ENCODE results near the gene AIRE. TPM values are rescaled to one million over a fixed set of nuclear protein-coding genes. Genes with fewer than 3 reads are reported as not detected.
"Not testable (repeated sequence)": the region's sequence is repeated elsewhere in the genome, so short reads cannot be mapped to it uniquely, and the experiment has no call there.

The AIRE gene
- total RNA-seq, 1 donor from 2014 or later = not detected

- no peak for DNase-seq (ENCODE audit: low read depth in 2 of 2)
Measured at GRCh38 chr21:44335266-44336059, 49.8 kb downstream of the AIRE start.

DNA sequence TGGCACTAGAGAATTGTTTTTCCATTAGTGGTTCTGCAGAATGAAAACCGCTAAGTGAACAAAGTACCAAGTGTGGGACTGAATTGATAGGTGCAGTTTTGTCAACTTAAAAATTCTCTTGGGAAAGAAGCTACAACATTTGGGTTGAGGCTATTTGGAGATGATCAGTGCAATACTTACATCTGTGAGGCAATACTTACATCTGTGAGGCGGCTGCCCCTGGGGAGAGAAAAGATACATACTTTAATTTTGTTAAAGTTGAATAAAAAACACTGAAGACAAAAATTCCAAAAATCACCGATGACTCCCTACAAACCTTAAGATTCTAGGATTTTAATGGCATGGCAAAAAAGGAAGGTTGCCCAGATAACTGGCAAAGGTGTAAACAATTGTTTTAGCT is 51.8 kb downstream of the AIRE start:
- no peak for DNase-seq (ENCODE audit: low read depth in 2 of 2)

GRCh38 chr21:44337941-44338895 is 52.5 kb downstream of the AIRE start:
- peak; percentile 57 to 75 for DNase-seq (ENCODE audit: low read depth in 2 of 2)

- DNase-seq (ENCODE audit: low read depth in 2 of 2) = peak; percentile 97 to 98
Measured at GRCh38 chr21:44338971-44339910, 53.6 kb downstream of the AIRE start, which contains the start of gene CFAP410. Gene CFAP410, minus strand, starts transcription at chr21:44339390. Its CDS starts 196 bp downstream, at chr21:44339194.

DNA sequence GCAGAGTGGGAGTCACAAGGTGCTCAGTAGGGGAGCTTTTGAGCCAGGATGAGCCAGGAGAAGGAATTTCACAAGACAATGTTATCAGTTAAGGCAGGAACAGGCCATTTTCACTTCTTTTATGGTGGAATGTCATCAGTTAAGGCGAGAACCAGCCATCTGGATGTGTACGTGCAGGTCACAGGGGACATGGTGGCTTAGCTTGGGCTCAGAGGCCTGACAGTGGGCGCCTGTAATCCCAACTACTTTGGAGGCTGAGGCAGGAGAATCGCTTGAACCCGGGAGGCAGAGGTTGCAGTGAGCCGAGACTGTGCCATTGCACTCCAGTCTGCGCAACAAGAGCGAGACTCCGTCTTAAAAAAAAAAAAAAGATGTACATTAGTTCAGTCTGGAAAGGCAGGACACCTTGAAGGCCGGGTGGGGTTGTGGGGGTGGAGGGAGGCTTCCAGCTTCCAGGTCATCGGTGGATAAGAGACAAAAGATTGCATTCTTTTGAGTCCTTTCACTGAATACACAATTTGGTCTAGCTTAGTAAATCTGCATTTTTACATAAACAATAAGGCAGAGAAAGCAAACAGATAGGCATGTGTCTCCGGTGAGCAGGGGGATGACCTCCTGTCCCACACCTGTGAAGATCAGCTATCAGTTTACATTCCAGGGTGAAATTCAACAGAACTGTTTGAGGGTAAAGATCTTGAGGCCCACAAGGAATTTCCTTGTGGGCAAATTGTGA is 56.2 kb downstream of the AIRE start:
- DNase-seq (ENCODE audit: low read depth in 2 of 2) = not testable (repeated sequence)

- DNase-seq (ENCODE audit: low read depth in 2 of 2) = not testable (repeated sequence)
Measured at GRCh38 chr21:44342981-44343380, 57.3 kb downstream of the AIRE start.

DNA sequence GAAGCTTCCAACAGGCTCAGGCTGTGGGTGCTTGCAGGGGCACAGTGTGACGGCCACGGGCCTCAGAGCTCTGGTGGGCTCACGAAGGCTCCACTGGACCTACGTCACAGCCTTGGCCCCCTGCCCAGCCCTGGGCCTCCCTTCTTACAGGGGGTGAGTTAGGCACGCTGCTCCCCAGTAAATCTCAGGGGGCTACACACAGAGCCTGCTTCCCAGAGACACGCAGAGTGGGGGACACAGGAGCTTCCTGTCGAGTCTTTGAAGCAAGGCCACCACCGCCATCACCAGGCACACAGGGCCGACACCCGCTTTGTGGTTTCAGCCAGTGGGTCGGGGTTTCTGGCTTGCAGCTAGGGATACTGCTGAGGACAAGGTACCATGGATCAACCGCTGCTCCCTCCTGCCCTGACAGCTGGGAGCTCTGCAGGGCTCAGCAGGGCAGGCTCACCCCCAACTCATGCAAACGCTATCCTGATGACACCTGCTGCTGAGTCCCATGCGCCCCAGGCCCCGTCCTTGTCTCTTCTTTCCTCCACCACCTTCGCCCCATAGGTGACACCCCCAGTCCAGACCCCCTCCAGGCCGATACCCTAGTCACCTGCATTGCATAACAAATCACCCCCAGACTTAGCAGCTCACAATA is 59.0 kb downstream of the AIRE start:
- no peak for DNase-seq (ENCODE audit: low read depth in 2 of 2)

- no peak for DNase-seq (ENCODE audit: low read depth in 2 of 2)
Measured at GRCh38 chr21:44345495-44345894, 59.8 kb downstream of the AIRE start.

- DNase-seq (ENCODE audit: low read depth in 2 of 2) = no peak
Measured at GRCh38 chr21:44347911-44348451, 62.3 kb downstream of the AIRE start.

Other genes starting within 250 kb of the AIRE start
- 9.6 and 19.4 TPM in 2 replicates for gene PWP2, start 178.5 kb upstream of the AIRE start, total RNA-seq
- 11.1 and 21.6 TPM in 2 replicates for gene GATD3, start 152.2 kb upstream of the AIRE start, total RNA-seq
- 0.65 and 0.79 TPM in 2 replicates for gene ICOSLG, start 44.9 kb upstream of the AIRE start, total RNA-seq
- gene DNMT3L, start 24.0 kb upstream of the AIRE start, total RNA-seq = not detected in 2 replicates
- gene PFKL, start 14.2 kb downstream of the AIRE start, total RNA-seq = 196 and 329 TPM in 2 replicates
- gene CFAP410, start 53.5 kb downstream of the AIRE start, total RNA-seq = 3.7 and 4.8 TPM in 2 replicates
- 0.22 and 0.40 TPM in 2 replicates for gene TRPM2, start 67.7 kb downstream of the AIRE start, total RNA-seq
- 0.65 and 0.99 TPM in 2 replicates for gene LRRC3, start 169.6 kb downstream of the AIRE start, total RNA-seq